PC-3 (cell line): ENCODE measurements around the gene FOXB2. TPM values are rescaled to one million over a fixed set of nuclear protein-coding genes. Genes with fewer than 3 reads are reported as not detected.
A peak's percentile ranks its signal among the peaks of the same experiment; 100 is the strongest.

Source experiments
- ATAC-seq: fragments of 200-7000 bp; cut with Tn5 transposase; 2 replicates; pipeline ENCODE4 v1.9.1; 2020; ENCODE audit warnings: mild to moderate bottlenecking, moderate library complexity
- BruUV-seq: library from RNA; stranded (reverse); fragments of 400-500 nt; replicated peaks from 2 replicates; lab custom pipeline; 2021; lab: Mats Ljungman, UMichigan
- CTCF ChIA-PET: fragments of 300-600 bp; sonication (Branson Sonifier 250); formaldehyde crosslinking; loops from one replicate; lab custom pipeline; 2022; ENCODE audit warnings: antibody characterized with exemption; lab: Charles Lee
- POLR2A ChIA-PET: fragments of 300-600 bp; sonication (Branson Sonifier 250); formaldehyde crosslinking; loops from one replicate; lab custom pipeline; 2022; ENCODE audit warnings: antibody characterized with exemption; ENCODE audit not compliant: unreplicated experiment; lab: Charles Lee
- DNase-seq: peaks from one replicate; pipeline ENCODE4 v3.0.0-alpha.2; 2015
- H2AFZ ChIP-seq: fragments of 300-600 bp; sonication (generic); 2 replicates; pipeline ENCODE4 v1.6.0; 2016; ENCODE audit warnings: antibody characterized with exemption, low read length
- H3F3A ChIP-seq: fragments of 300-600 bp; sonication (generic); one replicate; pipeline ENCODE4 v1.6.0; 2017; ENCODE audit warnings: antibody characterized with exemption, low read length, control low read depth, mild to moderate bottlenecking; ENCODE audit not compliant: unreplicated experiment
- H3K27ac ChIP-seq: fragments of 300-600 bp; sonication (generic); 2 replicates; pipeline ENCODE4 v1.5.1; 2016; ENCODE audit warnings: mild to moderate bottlenecking, low read length
- H3K27me3 ChIP-seq: fragments of 300-600 bp; sonication (generic); 2 replicates; pipeline ENCODE4 v1.6.1; 2016; ENCODE audit warnings: low read length, mixed read lengths
- H3K36me3 ChIP-seq: fragments of 300-600 bp; sonication (generic); 2 replicates; pipeline ENCODE4 v1.6.1; 2016; ENCODE audit warnings: low read depth, mixed run types, low read length, mixed read lengths
- H3K4me1 ChIP-seq: fragments of 300-600 bp; sonication (generic); 2 replicates; pipeline ENCODE4 v1.5.1; 2016; ENCODE audit warnings: low read length; ENCODE audit not compliant: insufficient read depth
- H3K4me2 ChIP-seq: fragments of 300-600 bp; sonication (generic); 2 replicates; pipeline ENCODE4 v1.6.0; 2016; ENCODE audit warnings: low read length
- H3K4me3 ChIP-seq: fragments of 300-600 bp; sonication (generic); 2 replicates; pipeline ENCODE4 v1.5.1; 2016; ENCODE audit warnings: mild to moderate bottlenecking, low read length, mixed read lengths
- H3K79me2 ChIP-seq: fragments of 300-600 bp; sonication (generic); 2 replicates; pipeline ENCODE4 v1.6.1; 2017; ENCODE audit warnings: low read length, mixed read lengths
- H3K9ac ChIP-seq: fragments of 300-600 bp; sonication (generic); 2 replicates; pipeline ENCODE4 v1.6.0; 2016; ENCODE audit warnings: mild to moderate bottlenecking, low read length
- H3K9me2 ChIP-seq: fragments of 300-600 bp; sonication (generic); replicated peaks from 2 replicates; pipeline ENCODE4 v1.6.1; 2016; ENCODE audit warnings: mixed run types, low read length, mixed read lengths
- H3K9me3 ChIP-seq: fragments of 300-600 bp; sonication (generic); 2 replicates; pipeline ENCODE4 v1.6.1; 2016; ENCODE audit warnings: low read length, mixed read lengths
- H4K20me1 ChIP-seq: fragments of 300-600 bp; sonication (generic); 2 replicates; pipeline ENCODE4 v1.6.1; 2016; ENCODE audit warnings: low read length, mixed read lengths
- EZH2 ChIP-seq: fragments of 300-600 bp; sonication (generic); IDR thresholded peaks from one replicate; pipeline ENCODE4 v1.6.1; 2017; ENCODE audit warnings: antibody characterized with exemption, mild to moderate bottlenecking, low read length; ENCODE audit not compliant: unreplicated experiment
- EZH2phosphoT487 ChIP-seq: fragments of 300-600 bp; sonication (generic); IDR thresholded peaks from 2 replicates; pipeline ENCODE4 v1.6.1; 2018; ENCODE audit warnings: mild to moderate bottlenecking, antibody characterized with exemption, low read length, borderline replicate concordance
- intact Hi-C: fragments of 100-400 bp; cut with micrococcal nuclease; formaldehyde crosslinking; loops from 2 replicates; pipeline ENCODE4 v1.9.0; 2023
- total RNA-seq: library from RNA; depleted of rRNA; stranded (reverse); fragments of >200 nt; gene quantifications from 2 replicates; pipeline ENCODE4 v1.2.3, GENCODE V29; 2014
- TF ChIP-seq, protein P1 (sequence below): fragments of 300-600 bp; sonication (generic); conservative IDR thresholded peaks from 2 replicates; pipeline ENCODE4 v1.5.1; 2017; ENCODE audit warnings: antibody characterized with exemption, low read depth, mild to moderate bottlenecking, low read length

The FOXB2 gene
- total RNA-seq, 1 experiment from 2014 or later = not detected

DNA sequence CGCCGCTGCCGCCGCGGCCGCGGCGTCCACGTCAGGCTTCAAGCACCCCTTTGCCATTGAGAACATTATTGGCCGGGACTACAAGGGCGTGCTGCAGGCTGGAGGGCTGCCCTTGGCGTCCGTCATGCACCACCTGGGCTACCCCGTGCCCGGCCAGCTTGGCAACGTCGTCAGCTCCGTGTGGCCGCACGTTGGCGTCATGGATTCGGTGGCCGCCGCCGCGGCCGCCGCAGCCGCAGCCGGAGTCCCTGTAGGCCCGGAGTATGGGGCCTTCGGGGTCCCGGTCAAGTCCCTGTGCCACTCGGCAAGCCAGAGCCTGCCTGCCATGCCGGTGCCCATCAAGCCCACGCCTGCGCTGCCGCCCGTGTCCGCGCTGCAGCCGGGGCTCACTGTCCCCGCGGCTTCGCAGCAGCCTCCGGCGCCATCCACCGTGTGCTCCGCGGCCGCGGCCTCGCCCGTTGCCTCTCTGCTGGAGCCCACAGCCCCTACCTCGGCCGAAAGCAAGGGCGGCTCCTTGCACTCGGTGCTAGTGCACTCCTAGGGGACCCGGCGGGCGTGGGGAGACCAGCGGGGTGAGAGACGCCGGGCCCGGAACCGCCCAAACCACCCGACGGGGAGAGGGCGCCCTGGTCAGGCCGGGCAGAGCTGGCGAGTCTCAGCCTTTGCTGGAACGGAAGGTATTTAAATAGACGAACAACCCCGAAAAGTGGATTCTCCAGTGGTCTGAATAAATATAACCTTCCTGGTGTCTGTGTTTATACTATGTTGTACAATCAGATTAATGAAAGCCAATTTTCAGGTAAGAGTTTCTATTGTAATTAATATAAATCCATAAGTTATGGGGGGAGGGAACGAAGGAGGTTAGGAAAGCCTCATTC is 1.2 kb downstream of the FOXB2 start:
- DNase-seq (no peak), ATAC-seq (no peak)
- no peak overlapping the region for H3K4me2 ChIP-seq
- H3K9me2 ChIP-seq = no peaks in the 10 kb centered on the region
- no peaks in the 10 kb centered on the region for H3K79me2 ChIP-seq
- H3K27ac ChIP-seq = no peak overlapping the region
- H3F3A ChIP-seq = no peaks in the 10 kb centered on the region
- H3K9me3 ChIP-seq = no peaks in the 10 kb centered on the region
- no peaks in the 10 kb centered on the region for H3K4me1 ChIP-seq
- BruUV-seq = no TSS peak
- POLR2A ChIA-PET = no interaction called here
- H3K36me3 ChIP-seq = no peaks in the 10 kb centered on the region
- H3K9ac ChIP-seq = no peak overlapping the region
- H2AFZ ChIP-seq = no peak overlapping the region
- H4K20me1 ChIP-seq = no peaks in the 10 kb centered on the region
- intact Hi-C loops = no loop called here
- peak; percentile 72; the same call in 1 of the 2 replicates for TF ChIP-seq EZH2phosphoT487
- peak; percentile 86 for TF ChIP-seq EZH2
- TF ChIP-seq, protein P1, sequence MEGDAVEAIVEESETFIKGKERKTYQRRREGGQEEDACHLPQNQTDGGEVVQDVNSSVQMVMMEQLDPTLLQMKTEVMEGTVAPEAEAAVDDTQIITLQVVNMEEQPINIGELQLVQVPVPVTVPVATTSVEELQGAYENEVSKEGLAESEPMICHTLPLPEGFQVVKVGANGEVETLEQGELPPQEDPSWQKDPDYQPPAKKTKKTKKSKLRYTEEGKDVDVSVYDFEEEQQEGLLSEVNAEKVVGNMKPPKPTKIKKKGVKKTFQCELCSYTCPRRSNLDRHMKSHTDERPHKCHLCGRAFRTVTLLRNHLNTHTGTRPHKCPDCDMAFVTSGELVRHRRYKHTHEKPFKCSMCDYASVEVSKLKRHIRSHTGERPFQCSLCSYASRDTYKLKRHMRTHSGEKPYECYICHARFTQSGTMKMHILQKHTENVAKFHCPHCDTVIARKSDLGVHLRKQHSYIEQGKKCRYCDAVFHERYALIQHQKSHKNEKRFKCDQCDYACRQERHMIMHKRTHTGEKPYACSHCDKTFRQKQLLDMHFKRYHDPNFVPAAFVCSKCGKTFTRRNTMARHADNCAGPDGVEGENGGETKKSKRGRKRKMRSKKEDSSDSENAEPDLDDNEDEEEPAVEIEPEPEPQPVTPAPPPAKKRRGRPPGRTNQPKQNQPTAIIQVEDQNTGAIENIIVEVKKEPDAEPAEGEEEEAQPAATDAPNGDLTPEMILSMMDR = no peak
- no peak overlapping the region for H3K4me3 ChIP-seq
- CTCF ChIA-PET = no interaction called here
- H3K27me3 ChIP-seq = peaks cover 63% of the 10 kb centered on the region

DNA sequence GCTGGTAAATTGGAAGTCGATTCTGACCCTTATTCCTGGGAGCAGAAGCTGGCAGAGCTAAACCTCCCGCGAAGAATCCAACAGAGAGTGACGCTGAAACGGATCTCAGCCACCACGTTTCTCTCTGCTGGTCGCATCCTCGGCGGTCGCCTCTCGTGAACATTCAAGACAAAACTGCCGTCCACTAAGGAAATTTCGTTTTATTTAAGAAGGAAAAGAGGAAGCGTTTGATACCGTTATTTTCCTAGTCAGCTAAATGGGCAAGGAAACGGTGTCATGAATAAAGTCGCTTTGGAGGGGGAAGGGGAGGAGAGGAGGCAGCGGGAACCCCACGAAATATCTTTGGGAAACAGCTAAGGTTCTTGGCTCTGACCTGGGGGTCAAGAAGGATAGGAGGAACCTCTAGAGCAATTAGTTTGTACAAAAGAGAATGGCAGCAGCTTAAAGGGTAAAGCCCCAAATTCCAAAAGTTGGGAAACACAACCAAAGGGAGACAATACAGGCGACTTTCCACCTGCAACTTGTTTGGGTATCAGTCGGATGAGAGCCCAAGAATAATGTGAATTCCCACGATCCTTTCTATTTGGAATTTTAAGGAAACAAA is 1.9 kb downstream of the FOXB2 start:
- H3K9ac ChIP-seq = no peak overlapping the region
- no peaks in the 10 kb centered on the region for H3F3A ChIP-seq
- no peaks in the 10 kb centered on the region for H4K20me1 ChIP-seq
- no TSS peak for BruUV-seq
- CTCF ChIA-PET = no interaction called here
- H3K27me3 ChIP-seq = peaks cover 56% of the 10 kb centered on the region
- H3K4me3 ChIP-seq = no peak overlapping the region
- TF ChIP-seq, protein P1 = no peak
- TF ChIP-seq EZH2 (no peak), EZH2phosphoT487 (no peak)
- POLR2A ChIA-PET = no interaction called here
- H3K4me2 ChIP-seq = no peak overlapping the region
- no peaks in the 10 kb centered on the region for H3K9me3 ChIP-seq
- no peak for DNase-seq
- intact Hi-C loops = no loop called here
- H3K4me1 ChIP-seq = no peaks in the 10 kb centered on the region
- no peaks in the 10 kb centered on the region for H3K79me2 ChIP-seq
- H3K27ac ChIP-seq = no peak overlapping the region
- no peaks in the 10 kb centered on the region for H3K9me2 ChIP-seq
- H3K36me3 ChIP-seq = no peaks in the 10 kb centered on the region
- ATAC-seq = no peak
- no peak overlapping the region for H2AFZ ChIP-seq
